ENCODE results near the gene BBLN. TPM values are rescaled to one million over a fixed set of nuclear protein-coding genes. Genes with fewer than 3 reads are reported as not detected.

BBLN gene
- total RNA-seq, 1 experiment from 2014 or later, result 74.9 TPM

DNA sequence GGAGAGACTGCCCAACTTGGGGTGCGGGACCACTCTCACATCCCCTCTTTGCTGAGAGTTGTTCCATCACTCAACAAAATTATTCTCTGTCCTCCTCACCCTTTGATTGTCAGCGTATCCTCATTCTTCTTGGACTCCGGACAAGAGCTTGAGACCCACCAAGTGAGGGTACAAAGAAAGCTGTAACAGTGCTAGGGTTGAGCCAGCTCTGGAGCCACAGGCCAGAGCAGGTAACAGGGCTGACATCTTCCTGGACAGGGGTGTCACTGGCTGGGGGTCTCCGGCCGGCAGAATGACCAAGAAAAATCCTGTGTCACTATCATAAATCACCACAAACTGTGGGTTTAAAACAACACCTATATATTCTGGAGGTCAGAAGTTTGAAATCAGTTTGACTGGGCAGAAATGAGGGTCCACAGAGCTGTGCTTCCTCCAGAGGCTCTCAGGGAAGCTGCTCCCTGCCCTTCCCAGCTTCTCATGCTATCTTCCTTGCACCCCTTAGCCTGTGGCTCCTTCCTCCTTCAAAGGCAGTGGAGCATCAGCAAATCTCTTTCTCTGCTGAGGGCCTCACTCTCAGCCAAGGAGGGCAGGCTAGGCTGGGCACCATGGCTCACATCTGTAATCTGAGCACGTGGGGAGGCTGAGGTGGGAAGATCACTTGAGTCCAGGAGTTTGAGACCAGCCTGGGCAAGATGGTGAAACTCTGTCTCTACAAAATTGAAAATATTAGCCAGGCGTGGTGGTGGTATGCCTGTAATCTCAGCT is 4.1 kb upstream of the BBLN start:
- no peaks in the 10 kb centered on the region for H3K9me3 Mint-ChIP-seq
- H3K27ac ChIP-seq (ENCODE audit: insufficient read length, low read depth, low read length), result no peak overlapping the region
- TF ChIP-seq CTCF (conservative IDR thresholded peaks at IDR 0.05), result no peak

More for the DNA sequence above, 4.1 kb upstream of the BBLN start:
- Histone ChIP-seq H3K56ac (ENCODE audit: insufficient read length, low read depth, low read length) (no peak overlapping the region), H3T11ph (ENCODE audit: low read length) (no peak overlapping the region), H4K91ac (ENCODE audit: insufficient read length, low read depth, low read length) (no peak overlapping the region), H3K27me3 (ENCODE audit: insufficient read depth, low read length) (no peaks in the 10 kb centered on the region), H3K9ac (ENCODE audit: extremely low read depth, insufficient read length, low read length) (no peak overlapping the region), H2BK20ac (ENCODE audit: low read depth, low read length, poor library complexity, severe bottlenecking) (no peak overlapping the region), H4K20me1 (ENCODE audit: control insufficient read depth, insufficient read depth, insufficient read length) (no peaks in the 10 kb centered on the region), H3K4me2 (ENCODE audit: insufficient read depth, insufficient read length, low read length) (no peak overlapping the region), H4K8ac (replicated peaks; ENCODE audit: insufficient read length, low read depth, low read length) (no peak overlapping the region), H3K4me1 (ENCODE audit: insufficient read depth, low read length) (no peaks in the 10 kb centered on the region), H2BK15ac (ENCODE audit: low read depth, low read length) (no peak overlapping the region), H4K5ac (ENCODE audit: insufficient read length, low read depth, low read length) (no peak overlapping the region), H2BK120ac (ENCODE audit: low read depth, low read length, poor library complexity, severe bottlenecking) (no peak overlapping the region), H3K79me1 (ENCODE audit: insufficient read depth, low read depth, low read length, poor library complexity, severe bottlenecking) (no peaks in the 10 kb centered on the region), H2BK12ac (ENCODE audit: insufficient read length, low read depth, low read length) (no peak overlapping the region), H3K14ac (ENCODE audit: insufficient read depth, low read length) (no peak overlapping the region), H2AK5ac (ENCODE audit: insufficient read length, low read length) (no peak overlapping the region), H2AFZ (ENCODE audit: low read length) (no peak overlapping the region), H3K79me2 (ENCODE audit: insufficient read depth, low read length) (no peaks in the 10 kb centered on the region), H3K23ac (ENCODE audit: insufficient read length, low read depth, low read length) (no peak overlapping the region), H2BK5ac (ENCODE audit: insufficient read length, low read length) (no peak overlapping the region), H3K9me3 (ENCODE audit: control insufficient read depth, low read depth, low read length) (no peaks in the 10 kb centered on the region), H3K18ac (ENCODE audit: insufficient read length, low read depth, low read length) (no peak overlapping the region), H3K23me2 (ENCODE audit: insufficient read length, low read depth, low read length, poor library complexity, severe bottlenecking) (peaks cover 7% of the 10 kb centered on the region), H3K4ac (ENCODE audit: low read depth, low read length) (no peak overlapping the region)
- no CpG with 5 or more reads among the region's 7 CpGs for WGBS (ENCODE audit: extremely low coverage, insufficient read length, low lambda C conversion rate)
- Mint-ChIP-seq H3K4me3 (no peak overlapping the region), H3K27ac (no peak overlapping the region), H3K27me3 (ENCODE audit: low read depth) (peaks cover 2% of the 10 kb centered on the region; the same call in 1 of the 2 replicates), H3K4me1 (peaks cover 4 to 7% of the 10 kb centered on the region in 2 experiments), H3K36me3 (ENCODE audit: insufficient read depth in 1 of 3, low read depth in 3 of 3) (no peaks in the 10 kb centered on the region)
- DNase-seq, result no peak
